GM12864 (cell line): ENCODE results near the gene EXOSC10.
"Not testable (repeated sequence)": the region's sequence is repeated elsewhere in the genome, so short reads cannot be mapped to it uniquely, and the experiment has no call there.

Experiments
- DNase-seq: peaks from one replicate; pipeline ENCODE4 v3.0.0-alpha.2; 2011; ENCODE audit warnings: low read depth
- H3K4me3 ChIP-seq: 2 replicates; pipeline ENCODE4 v1.5.1; 2011; ENCODE audit warnings: mild to moderate bottlenecking, low read depth, low read length, control low read depth
- TF ChIP-seq, protein P1 (sequence below): IDR thresholded peaks from 2 replicates; pipeline ENCODE4 v1.5.1; 2011; ENCODE audit warnings: low read depth, mild to moderate bottlenecking, moderate library complexity, low read length, control low read depth, inconsistent platforms; ENCODE audit errors: missing control alignments

EXOSC10 gene

DNA sequence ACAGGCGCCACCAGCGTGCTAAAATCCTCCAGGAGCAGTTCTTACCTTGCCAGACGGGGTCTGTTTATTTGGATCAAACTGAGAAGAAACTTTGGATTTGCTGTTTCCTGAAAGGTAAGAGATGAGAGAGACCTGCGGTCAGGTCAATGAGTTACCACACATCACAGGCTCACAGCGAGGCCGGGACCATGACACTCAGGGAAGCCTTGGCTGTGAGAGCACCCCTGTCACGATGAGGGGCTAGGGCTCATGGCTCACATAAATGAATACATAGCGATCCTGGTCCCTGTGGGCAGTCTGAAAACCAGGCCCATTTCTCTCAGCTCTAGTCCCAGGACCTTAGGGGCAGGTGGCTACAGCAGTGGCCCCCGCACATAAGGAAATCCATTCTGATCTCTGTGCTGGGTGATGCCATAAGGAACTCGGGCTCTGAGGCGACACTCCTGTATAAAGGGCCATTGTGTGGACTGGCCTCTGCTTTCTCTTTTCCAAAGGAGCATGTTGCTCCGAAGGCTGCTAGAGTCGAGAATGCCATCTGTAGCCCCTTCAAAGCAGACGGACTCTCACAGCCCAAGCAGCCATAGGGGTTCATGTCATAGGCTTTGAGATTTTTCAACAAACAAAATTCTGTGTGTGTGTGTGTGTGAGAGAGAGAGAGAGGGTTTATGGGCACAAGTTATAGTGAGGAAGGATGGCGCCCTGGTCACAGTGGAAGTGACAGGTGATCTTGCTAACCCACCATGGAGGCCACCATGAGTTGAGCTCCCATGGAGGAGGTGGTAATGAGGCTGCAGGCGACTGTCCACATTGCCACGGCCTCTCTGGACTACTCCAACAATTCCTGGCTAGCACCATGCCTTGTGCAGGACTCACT, 30.8 kb downstream of the EXOSC10 start:
- H3K4me3 ChIP-seq: no peak overlapping the region
- DNase-seq: no peak
- TF ChIP-seq, protein P1, sequence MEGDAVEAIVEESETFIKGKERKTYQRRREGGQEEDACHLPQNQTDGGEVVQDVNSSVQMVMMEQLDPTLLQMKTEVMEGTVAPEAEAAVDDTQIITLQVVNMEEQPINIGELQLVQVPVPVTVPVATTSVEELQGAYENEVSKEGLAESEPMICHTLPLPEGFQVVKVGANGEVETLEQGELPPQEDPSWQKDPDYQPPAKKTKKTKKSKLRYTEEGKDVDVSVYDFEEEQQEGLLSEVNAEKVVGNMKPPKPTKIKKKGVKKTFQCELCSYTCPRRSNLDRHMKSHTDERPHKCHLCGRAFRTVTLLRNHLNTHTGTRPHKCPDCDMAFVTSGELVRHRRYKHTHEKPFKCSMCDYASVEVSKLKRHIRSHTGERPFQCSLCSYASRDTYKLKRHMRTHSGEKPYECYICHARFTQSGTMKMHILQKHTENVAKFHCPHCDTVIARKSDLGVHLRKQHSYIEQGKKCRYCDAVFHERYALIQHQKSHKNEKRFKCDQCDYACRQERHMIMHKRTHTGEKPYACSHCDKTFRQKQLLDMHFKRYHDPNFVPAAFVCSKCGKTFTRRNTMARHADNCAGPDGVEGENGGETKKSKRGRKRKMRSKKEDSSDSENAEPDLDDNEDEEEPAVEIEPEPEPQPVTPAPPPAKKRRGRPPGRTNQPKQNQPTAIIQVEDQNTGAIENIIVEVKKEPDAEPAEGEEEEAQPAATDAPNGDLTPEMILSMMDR: no peak

DNA sequence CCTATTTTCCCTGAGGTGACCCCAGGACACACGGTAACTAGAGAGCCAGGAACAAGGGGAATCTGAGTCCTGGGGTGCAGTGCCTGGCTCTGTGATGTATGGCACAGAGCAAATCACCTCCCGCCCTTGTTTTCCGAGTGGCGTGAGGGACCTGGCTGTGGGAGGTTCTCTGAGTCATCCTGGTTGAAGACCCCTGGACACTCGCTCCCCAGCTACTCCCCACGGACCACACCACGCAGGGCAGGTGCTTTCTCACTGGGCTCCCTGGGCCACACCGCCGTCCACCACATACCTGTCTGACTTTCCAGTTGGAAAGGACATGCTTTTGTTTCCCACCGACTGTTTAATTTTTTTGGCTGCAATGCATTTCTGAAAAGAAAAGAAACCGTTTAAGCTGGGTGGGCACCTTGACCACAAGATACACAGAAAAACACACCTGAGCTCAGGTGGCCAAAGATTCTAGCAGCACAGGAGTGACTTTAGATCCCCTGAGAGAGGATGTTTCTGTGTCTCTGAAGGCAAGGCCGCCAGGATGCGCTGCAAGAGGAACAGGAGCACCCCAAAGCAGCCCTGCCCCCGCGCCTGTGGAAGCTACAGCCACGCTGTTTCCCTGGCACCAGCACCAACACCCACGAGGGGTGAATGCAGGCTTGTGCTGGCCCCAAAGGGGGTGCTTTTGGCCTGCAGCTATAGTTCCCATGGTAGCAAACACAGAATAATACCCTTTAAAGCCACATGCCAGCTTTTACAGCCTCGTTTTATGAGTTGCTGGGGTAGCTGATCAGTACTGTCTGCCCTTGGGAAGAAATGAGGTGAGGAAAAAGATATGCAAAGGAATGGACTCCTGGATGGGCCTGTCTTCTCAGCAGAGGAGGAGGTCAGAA, 31.7 kb downstream of the EXOSC10 start:
- TF ChIP-seq, protein P1: no peak
- no peak overlapping the region for H3K4me3 ChIP-seq
- DNase-seq: no peak

DNA sequence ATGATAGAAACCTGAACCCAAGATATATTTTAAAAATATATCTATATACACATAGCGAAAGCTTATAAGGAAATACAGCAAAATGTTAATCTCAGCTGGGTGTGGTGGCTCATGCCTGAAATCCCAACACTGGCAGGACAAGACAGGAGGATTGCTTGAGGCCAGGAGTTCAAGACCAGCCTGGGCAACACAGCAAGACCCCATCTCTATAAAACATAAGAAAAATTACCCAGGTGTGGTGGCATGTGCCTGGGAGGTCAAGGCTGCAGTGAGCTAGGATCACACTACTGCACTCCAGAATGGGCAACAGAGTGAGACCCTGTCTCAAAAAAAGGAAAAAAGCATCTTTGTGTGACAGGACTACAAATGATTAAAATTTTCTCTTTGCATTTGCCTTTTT, 33.9 kb downstream of the EXOSC10 start:
- no peak for DNase-seq
- TF ChIP-seq, protein P1: no peak
- no peak overlapping the region for H3K4me3 ChIP-seq

DNA sequence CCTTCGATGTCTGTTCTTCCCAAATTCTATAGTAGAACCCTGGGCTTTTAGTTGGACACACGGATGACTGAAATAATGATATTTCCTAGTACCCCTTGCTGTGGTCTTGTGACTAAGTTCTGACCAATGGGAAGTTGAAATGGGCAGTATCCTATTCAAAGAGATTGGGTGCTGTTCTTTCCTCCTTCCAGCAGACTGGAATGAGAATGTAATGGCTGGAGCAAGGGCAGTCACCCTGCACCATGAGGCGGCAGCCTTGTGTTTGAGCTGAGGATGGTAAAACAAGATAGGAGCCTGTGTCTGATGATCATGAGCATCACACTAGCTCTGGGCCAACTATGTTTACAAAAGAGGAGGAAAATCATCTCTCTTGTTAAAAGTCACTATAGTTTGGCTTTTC, 34.7 kb downstream of the EXOSC10 start:
- H3K4me3 ChIP-seq: no peak overlapping the region
- TF ChIP-seq, protein P1: no peak
- no peak for DNase-seq

DNA sequence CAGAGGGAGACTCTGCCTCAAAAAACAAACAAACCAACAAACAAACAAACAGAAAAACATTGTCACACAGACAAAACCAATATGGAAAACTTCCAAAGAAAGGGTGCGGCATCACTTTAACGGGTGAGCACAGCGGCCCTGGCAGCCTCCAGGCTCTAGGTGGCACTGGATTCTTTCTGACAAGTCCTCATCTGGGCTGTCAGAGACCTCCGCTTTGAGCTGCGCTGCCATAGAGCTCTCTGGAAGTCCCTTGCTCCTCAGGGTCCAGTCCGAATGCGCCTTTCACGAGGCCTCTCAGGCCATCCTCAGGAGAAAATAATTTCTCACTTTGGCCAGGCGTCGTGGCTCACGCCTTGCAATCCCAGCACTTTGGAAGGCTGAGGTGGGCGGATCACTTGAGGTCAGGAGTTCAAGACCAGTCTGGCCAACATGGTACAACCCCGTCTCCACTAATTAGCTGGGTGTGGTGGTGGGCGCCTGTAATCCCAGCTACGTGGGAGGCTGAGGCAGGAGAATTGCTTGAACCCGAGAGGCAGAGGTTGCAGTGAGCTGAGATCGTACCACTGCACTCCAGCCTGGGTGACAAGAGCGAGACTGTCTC, 35.6 kb downstream of the EXOSC10 start:
- H3K4me3 ChIP-seq, DNase-seq: not testable (repeated sequence)

DNA sequence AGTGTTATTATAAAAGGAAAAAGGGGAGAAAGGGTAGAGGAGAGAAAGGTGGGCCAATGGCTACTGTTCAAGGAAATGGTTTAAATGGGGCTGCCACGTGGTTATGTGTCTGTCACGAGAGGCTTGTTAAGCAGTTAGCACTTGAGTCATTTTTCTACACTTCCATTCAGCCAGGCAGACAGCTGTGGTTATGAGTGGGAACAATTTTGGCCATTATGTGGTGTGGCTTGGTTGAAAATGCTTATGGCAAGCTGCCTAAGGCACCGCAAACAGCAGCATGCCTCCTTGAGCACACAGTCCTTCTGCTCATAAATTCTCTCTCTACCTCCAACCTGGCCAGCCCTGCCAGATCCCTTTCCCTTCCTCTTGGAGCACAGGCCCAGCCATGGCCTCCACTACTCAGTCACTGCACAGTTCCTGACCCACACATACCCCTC, 36.7 kb downstream of the EXOSC10 start:
- TF ChIP-seq, protein P1: no peak
- DNase-seq: peak; percentile 73

More for the DNA sequence above, 36.7 kb downstream of the EXOSC10 start:
- H3K4me3 ChIP-seq: no peak overlapping the region
